ENCODE measurements around the gene PIM3.

PIM3 gene

GRCh38 chr22:49995041-49995360 lies 34.4 kb downstream of the PIM3 start:
- H3K4me3 ChIP-seq, result no peak overlapping the region
- no peak overlapping the region for H3K27ac ChIP-seq

- Histone ChIP-seq H3K4me3 (no peak overlapping the region), H3K27ac (no peak overlapping the region)
These were observed 35.0 kb downstream of the PIM3 start for GRCh38 chr22:49995361-49996118.

DNA sequence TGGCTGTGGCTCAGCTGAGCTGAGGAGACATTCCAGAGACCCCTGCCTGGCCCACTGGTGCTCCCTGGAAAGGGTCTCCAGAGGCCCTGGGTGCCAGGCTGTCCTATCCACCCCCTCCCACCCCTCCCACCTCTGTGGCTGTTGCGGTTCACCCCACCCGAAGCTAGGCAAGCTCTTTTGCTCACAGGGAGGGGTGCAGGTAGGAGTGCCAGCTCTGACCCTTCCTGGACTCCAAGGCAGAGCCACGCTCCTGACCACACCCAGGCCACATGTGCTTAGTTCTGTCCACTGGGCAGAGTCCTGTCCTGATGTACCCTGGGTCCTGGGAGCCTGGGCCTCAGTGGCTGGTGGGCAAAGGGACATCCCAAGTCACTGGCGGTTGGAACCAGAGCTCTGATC lies 35.5 kb downstream of the PIM3 start:
- H3K4me3 ChIP-seq, result no peak overlapping the region
- H3K27ac ChIP-seq, result no peak overlapping the region

GRCh38 chr22:49996518-49997250 lies 36.1 kb downstream of the PIM3 start:
- H3K27ac ChIP-seq, result no peak overlapping the region
- H3K4me3 ChIP-seq, result no peak overlapping the region

- H3K27ac ChIP-seq, result no peak overlapping the region
These were observed 36.7 kb downstream of the PIM3 start for GRCh38 chr22:49997251-49997599.

GRCh38 chr22:49997932-49998717 lies 37.6 kb downstream of the PIM3 start:
- Histone ChIP-seq H3K27ac (no peak overlapping the region), H3K4me3 (no peak overlapping the region)

More at GRCh38 chr22:49997251-49997599, 36.7 kb downstream of the PIM3 start:
- H3K4me3 ChIP-seq, result no peak overlapping the region

DNA sequence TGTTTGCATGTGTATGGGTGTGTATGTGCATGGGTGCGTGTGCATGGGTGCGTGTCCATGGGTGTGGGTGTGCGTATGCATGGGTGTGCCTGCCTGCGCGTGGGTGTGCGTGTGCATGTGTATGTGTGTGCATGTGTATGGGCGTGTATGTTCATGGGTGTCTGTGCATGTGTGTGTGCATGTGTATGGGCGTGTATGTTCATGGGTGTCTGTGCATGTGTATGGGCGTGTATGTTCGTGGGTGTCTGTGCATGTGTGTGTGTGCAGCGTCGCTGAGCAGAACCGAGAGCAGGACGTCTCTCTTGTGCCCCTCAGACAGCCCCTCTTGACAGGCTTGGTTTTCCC lies 38.1 kb downstream of the PIM3 start:
- Histone ChIP-seq H3K4me3 (no peak overlapping the region), H3K27ac (no peak overlapping the region)

DNA sequence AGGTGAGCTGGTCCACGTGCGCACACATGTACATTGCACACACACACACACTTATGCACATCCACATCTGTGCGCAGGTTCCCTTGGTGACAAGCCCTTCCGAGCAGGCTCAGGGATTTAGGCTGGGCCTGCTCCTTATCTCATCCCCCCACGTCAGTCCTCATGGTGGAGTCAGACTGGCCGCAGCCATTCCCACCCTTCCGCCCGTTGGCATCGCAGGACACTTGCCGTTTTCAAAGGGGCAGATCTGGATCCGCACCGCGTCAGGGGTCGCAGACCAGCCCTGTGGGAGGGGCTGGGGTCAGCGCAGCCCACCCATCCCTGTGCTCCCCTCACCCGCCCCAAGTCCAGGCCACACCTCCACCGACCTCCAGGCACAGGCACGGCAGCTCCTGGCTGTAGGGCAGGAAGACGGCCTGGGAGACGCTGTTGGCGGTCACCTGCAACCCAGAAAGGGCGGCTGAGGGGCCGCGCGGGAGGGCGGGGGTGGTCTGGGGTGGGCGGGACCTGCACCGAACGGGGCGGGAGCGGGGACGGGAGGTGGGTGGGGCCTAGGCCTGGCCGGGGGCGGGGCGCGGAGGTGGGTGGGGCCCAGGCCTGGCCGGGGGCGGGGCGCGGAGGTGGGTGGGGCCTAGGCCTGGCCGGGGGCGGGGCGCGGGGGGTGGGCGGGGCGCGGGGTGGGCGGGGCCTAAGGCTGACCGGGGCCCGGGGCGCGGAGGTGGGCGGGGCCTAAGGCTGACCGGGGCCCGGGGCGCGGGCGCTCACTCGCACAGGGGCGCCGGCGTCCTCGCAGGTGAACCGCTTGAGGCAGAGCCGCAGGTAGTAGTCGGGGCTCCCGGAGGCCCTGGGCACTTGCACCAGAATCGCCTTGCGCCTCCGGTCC lies 38.7 kb downstream of the PIM3 start:
- Histone ChIP-seq H3K4me3 (no peak overlapping the region), H3K27ac (no peak overlapping the region)

DNA sequence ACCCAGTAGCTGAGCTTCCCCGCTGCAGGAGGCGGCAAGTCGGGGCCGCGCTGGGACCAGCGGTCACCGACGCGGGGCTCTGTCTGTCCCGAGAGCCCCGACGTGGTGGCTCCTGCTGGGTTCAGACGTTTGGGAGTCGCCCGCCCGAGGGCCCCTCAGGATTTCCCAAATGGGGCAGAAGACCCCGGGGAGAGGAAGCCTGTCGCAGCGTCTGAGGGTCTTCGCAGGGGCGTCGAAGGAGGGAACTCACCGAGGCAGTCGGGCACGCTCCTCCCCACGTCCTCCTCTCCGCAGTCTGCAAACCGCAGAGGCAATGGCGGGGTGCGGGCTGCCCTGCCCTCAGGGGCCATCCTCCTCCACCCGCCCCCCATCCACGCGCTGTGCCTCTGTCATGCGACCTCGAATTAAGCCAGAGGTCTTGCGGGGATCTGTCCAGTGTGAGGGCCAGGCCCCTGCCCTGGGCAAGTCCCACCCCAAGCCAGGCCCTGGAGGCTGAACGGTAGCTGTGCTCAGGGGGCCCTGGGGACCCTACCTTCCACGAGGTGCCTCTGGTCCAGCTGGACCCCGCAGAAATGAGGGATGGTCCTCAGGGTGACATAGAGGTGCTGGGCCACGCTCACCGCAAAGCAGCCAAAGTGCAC lies 39.5 kb downstream of the PIM3 start:
- H3K27ac ChIP-seq, result no peak overlapping the region
- H3K4me3 ChIP-seq, result no peak overlapping the region

DNA sequence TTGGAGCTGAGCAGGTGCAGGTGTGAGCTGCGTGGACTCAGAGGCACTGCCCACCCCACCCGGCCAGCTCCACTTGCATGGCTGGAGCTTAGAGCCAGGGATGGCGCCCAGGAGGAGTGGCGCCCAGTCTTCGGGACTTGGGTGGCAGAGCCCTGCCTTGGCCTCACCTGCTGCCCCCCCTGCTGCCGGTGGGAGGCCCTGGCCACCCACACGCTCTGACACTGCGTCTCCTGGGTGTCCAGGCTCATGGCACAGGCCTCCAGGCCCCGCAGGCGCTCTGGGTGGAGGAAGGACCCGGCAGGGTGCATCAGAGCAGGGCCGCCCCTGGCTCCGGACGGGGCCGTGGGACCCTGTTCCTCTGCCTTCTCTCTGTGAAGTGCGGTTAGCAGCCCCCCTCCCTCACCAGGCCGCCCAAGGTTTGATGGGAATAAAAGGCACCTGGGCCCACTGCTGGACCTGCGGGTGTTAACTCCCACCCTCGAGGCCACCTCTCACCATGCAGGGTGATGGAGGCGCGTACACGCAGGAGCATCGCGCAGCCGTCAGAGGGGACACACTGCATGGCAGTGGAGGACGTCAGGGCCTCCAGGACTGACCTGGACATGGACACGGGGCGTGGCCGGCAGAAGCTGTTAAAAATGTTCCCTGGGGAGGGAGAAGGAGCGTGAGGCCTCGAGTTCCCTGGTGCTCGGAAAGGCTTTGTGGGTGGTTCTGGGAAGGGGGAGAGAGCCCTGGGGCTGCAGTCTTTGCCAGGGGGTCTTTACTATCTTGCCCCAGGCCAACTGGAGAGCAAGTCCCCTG lies 40.2 kb downstream of the PIM3 start:
- Histone ChIP-seq H3K27ac (no peak overlapping the region), H3K4me3 (no peak overlapping the region)

DNA sequence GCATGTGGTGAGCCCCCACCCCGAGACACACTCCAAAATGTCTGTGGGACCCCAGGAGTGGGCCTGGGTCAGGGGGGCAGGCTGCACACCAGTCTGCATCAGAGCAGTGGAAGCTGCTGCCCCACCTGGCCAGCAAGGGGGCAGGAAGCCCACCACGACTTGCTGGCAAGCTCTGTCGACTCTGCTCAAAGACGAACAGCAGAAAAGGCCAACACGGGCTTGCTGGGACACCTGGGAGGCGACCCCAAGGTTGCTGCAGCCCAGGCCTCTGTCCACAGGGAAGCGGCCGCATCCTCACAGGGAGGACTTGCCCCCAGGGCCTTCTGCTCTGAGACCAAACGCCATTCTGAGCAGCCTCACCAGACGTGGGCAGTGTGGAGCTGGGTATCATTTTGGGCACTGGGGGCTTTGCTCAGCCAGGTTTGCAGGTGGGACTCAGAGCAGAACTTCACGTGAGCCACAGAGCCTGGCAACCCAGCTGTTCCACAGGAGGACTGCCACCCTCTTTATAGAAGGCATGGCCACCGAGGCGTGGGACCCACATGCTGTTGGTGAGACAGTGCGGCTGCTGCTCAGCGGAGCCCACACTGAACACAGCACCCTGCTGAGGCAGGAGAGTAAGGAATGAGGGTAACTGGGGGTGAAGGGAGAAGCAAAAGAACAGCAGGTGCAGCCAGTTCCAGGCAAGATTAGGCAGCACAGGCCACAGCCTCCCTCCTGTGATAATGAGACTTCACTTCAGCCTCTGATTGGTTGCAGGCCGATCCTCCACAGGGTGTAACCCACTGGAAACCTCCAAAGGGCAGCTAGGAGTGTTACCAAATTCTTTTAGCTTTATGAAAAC lies 41.0 kb downstream of the PIM3 start:
- Histone ChIP-seq H3K4me3 (no peak overlapping the region), H3K27ac (no peak overlapping the region)

- Histone ChIP-seq H3K27ac (no peak overlapping the region), H3K4me3 (no peak overlapping the region)
These were observed 42.2 kb downstream of the PIM3 start for GRCh38 chr22:50002791-50003190.

- no peak overlapping the region for H3K4me3 ChIP-seq
- H3K27ac ChIP-seq, result no peak overlapping the region
These were observed 44.3 kb downstream of the PIM3 start for GRCh38 chr22:50004918-50005317.

- H3K27ac ChIP-seq, result no peak overlapping the region
- H3K4me3 ChIP-seq, result no peak overlapping the region
These were observed 46.5 kb downstream of the PIM3 start for GRCh38 chr22:50007057-50007511.

DNA sequence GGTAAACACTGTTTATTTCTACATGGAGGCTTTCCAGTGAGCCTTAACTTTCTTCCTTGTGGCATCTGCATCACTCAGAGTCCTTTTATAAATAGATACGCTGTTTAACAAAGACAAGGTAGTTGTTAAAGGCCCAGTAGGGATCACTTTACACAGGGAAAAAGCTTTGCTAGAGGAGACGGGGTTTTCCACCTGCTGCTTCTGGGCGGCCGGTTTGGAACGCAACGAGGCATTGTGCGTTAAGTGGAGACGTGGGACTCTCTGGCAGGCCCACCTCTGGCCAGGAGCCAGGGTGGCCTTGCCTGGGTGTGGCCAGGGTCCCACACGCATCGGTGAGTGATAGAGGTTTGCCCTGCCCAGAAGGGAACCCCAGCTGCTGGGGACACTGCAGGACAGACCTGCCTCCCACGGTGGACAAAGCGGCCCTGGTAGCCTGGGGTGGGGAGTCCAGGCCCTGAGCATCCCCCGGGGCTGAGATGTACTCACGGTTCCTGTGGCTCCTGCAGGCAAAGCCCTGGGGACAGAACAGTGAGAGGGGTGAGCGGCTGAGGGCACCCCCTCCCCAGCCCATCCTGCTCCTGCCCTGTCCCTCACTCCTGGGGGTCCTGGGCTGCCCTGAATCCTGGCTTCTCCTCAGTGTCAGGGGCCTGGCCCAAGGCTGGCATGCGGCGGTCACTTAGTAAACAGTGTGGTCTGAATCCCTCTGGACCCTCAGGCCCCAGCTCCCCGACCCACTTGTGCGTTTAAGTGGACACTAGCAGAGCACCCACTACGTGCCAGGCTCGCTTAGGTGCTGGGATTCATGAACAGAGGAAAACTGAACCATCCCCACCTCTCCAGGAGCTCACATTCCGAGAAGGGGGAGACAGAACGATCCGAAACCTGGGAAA lies 47.8 kb downstream of the PIM3 start:
- H3K4me3 ChIP-seq, result no peak overlapping the region
- H3K27ac ChIP-seq, result no peak overlapping the region

DNA sequence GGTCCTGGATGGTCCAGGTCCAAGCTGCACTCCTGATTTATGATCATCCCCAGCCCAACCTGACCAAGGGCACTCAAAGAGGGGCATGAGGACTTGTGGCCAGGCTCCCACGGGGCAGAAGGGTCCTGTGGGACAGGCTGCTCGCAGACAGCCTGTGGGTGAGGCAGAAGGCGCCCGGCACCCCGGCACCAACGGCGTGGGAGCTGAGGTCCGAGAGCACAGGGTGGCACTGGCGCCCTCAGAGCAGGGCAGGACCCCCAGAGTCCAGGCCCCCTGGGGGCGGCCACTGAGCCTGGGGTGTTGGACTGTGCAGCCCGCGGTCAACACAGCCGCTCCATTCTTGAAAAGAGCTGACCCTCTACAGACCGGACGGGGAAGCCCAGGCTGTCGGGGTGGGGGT lies 48.7 kb downstream of the PIM3 start:
- Histone ChIP-seq H3K4me3 (no peak overlapping the region), H3K27ac (no peak overlapping the region)

Measured in skin epidermis (tissue), 12 donors.